ENCODE results near the gene BMS1. TPM values are rescaled to one million over a fixed set of nuclear protein-coding genes. Genes with fewer than 3 reads are reported as not detected.

BMS1 gene
- total and polyA plus RNA-seq, 2 donors (not counting 3 experiments of a cell fraction or from before 2014, with no cell fraction given), result 2.8 to 23.4 TPM

- Histone ChIP-seq H3K9ac (replicated peaks; ENCODE audit: extremely low read depth, insufficient read depth, low read length) (no peak overlapping the region), H3K27me3 (ENCODE audit: control insufficient read depth in 2 of 2, insufficient read depth in 2 of 2, low read length in 2 of 2) (no peaks in the 10 kb centered on the region), H3K4me1 (ENCODE audit: control insufficient read depth, extremely low read depth, insufficient read depth, low read length) (no peaks in the 10 kb centered on the region), H3K9me1 (replicated peaks; ENCODE audit: control insufficient read depth, extremely low read depth, insufficient read depth, low read length) (no peaks in the 10 kb centered on the region), H3K9me3 (replicated peaks; ENCODE audit: control insufficient read depth, insufficient read depth, low read length) (no peaks in the 10 kb centered on the region), H4K20me1 (replicated peaks; ENCODE audit: control insufficient read depth, extremely low read depth, insufficient read depth, low read length) (no peaks in the 10 kb centered on the region), H3K27ac (ENCODE audit: insufficient read depth, low read depth, low read length) (no peak overlapping the region), H3K4me3 (replicated peaks in 1 of 3; ENCODE audit: insufficient read depth in 1 of 3, low read depth in 1 of 3, low read length in 3 of 3) (no peak overlapping the region), H3K79me2 (ENCODE audit: control insufficient read depth, insufficient read depth, low read length) (no peaks in the 10 kb centered on the region), H2AFZ (ENCODE audit: low read depth, low read length) (no peak overlapping the region), H3K36me3 (ENCODE audit: control insufficient read depth in 2 of 2, extremely low read depth in 1 of 2, insufficient read depth in 2 of 2, low read length in 2 of 2) (no peaks in the 10 kb centered on the region), H3K4me2 (ENCODE audit: insufficient read depth, low read length) (no peak overlapping the region)
- dilution Hi-C loops (cut with MboI; ENCODE audit: extremely low pct_ligation_motif_present, low sequenced_read_pairs) (no loop called here), intact Hi-C loops (cut with micrococcal nuclease) (no loop called here)
- CTCF ChIA-PET, result no interaction called here
- FAIRE-seq (no peak), DNase-seq (ENCODE audit: low read depth, low spot score) (no peak)
- no peak for TF ChIP-seq FOS (IDR thresholded peaks at IDR 0.05; ENCODE audit: borderline replicate concordance, insufficient read depth, low read length)
- BruUV-seq (replicated peaks), result no TSS peak
- POLR2A ChIA-PET, result no interaction called here
These were observed 92.3 kb downstream of the BMS1 start for GRCh38 chr10:42874713-42875387.

- no peak overlapping the region for H3K4me2 ChIP-seq (ENCODE audit: insufficient read depth, low read length)
- no peak overlapping the region for H2AFZ ChIP-seq (ENCODE audit: low read depth, low read length)
- no TSS peak for BruUV-seq (replicated peaks)
- ChIA-PET POLR2A (no interaction called here), CTCF (no interaction called here)
- H3K9me3 ChIP-seq (replicated peaks; ENCODE audit: control insufficient read depth, insufficient read depth, low read length), result no peaks in the 10 kb centered on the region
- no peak overlapping the region for H3K27ac ChIP-seq (ENCODE audit: insufficient read depth, low read depth, low read length)
- dilution Hi-C loops (cut with MboI; ENCODE audit: extremely low pct_ligation_motif_present, low sequenced_read_pairs), result no loop called here
- H4K20me1 ChIP-seq (replicated peaks; ENCODE audit: control insufficient read depth, extremely low read depth, insufficient read depth, low read length), result no peaks in the 10 kb centered on the region
- DNase-seq (ENCODE audit: low read depth, low spot score) (no peak), FAIRE-seq (no peak)
- H3K4me3 ChIP-seq (replicated peaks in 1 of 3; ENCODE audit: insufficient read depth in 1 of 3, low read depth in 1 of 3, low read length in 3 of 3), result no peak overlapping the region
- intact Hi-C loops (cut with micrococcal nuclease), result no loop called here
- H3K79me2 ChIP-seq (ENCODE audit: control insufficient read depth, insufficient read depth, low read length), result no peaks in the 10 kb centered on the region
- no peak overlapping the region for H3K9ac ChIP-seq (replicated peaks; ENCODE audit: extremely low read depth, insufficient read depth, low read length)
- H3K9me1 ChIP-seq (replicated peaks; ENCODE audit: control insufficient read depth, extremely low read depth, insufficient read depth, low read length), result no peaks in the 10 kb centered on the region
- no peaks in the 10 kb centered on the region for H3K27me3 ChIP-seq (ENCODE audit: control insufficient read depth in 2 of 2, insufficient read depth in 2 of 2, low read length in 2 of 2)
- no peaks in the 10 kb centered on the region for H3K4me1 ChIP-seq (ENCODE audit: control insufficient read depth, extremely low read depth, insufficient read depth, low read length)
- no peaks in the 10 kb centered on the region for H3K36me3 ChIP-seq (ENCODE audit: control insufficient read depth in 2 of 2, extremely low read depth in 1 of 2, insufficient read depth in 2 of 2, low read length in 2 of 2)
- TF ChIP-seq MYC (IDR thresholded peaks at IDR 0.05; ENCODE audit: low read depth, low read length) (no peak), FOS (IDR thresholded peaks at IDR 0.05; ENCODE audit: borderline replicate concordance, insufficient read depth, low read length) (no peak), EZH2 (IDR thresholded peaks at IDR 0.05; ENCODE audit: borderline replicate concordance, low read depth, low read length, severe bottlenecking) (no peak)
These were observed 92.8 kb downstream of the BMS1 start for GRCh38 chr10:42875388-42875755.
